Measurements from ENCODE around the gene SNRK. TPM values are rescaled to one million over a fixed set of nuclear protein-coding genes. Genes with fewer than 3 reads are reported as not detected.

Gene SNRK
- total and polyA plus RNA-seq, 2 of the 13 experiments (the other 11 are each of a cell fraction or from before 2014, with no cell fraction given): 11.4 to 16.1 TPM

GRCh38 chr3:43256714-43257461, 29.5 kb upstream of the SNRK start:
- H2AFZ ChIP-seq (ENCODE audit: low read length): no peak overlapping the region
- ChIA-PET CTCF (ENCODE audit: low intra/inter-chr PET ratio, low total read pairs) (no interaction called here), POLR2A (interaction anchor here (0.6 kb wide), 1 partner anchor 33 kb away, joined by 3 read pairs; no protein-coding TSS in a partner anchor)
- no peak overlapping the region for H3K4me3 ChIP-seq (replicated peaks in 1 of 3; ENCODE audit: insufficient read depth in 1 of 3, low read depth in 2 of 3, low read length in 3 of 3)
- H3K4me1 ChIP-seq (ENCODE audit: insufficient read depth, low read length): peaks cover 10% of the 10 kb centered on the region
- H3K27ac ChIP-seq (ENCODE audit: extremely low read length, insufficient read depth, low read length): no peak overlapping the region
- intact Hi-C loops (cut with micrococcal nuclease; ENCODE audit: unreplicated experiment) (no loop called here), in situ Hi-C loops (cut with HindIII; ENCODE audit: extremely low pct_ligation_motif_present, low pct_unique_long_range_greater_than_20kb) (no loop called here)
- no peaks in the 10 kb centered on the region for H3K79me2 ChIP-seq (ENCODE audit: insufficient read depth, low read length)
- no peaks in the 10 kb centered on the region for H3K36me3 ChIP-seq (replicated peaks in 1 of 2; ENCODE audit: control insufficient read depth in 1 of 2, insufficient read depth in 2 of 2, low read length in 2 of 2)
- no peak overlapping the region; the same call in 1 of the 2 replicates for H3K4me2 ChIP-seq (ENCODE audit: low read depth, low read length)
- DNase-seq (ENCODE audit: low spot score) (no peak), ATAC-seq (peak; percentile 50; the same call in 1 of the 3 replicates), FAIRE-seq (no peak)
- no peaks in the 10 kb centered on the region for H3K9me3 ChIP-seq (ENCODE audit: low read length)
- WGBS (ENCODE audit: low lambda C conversion rate): 33% methylated on average over 1 of the region's 1 CpG
- BruUV-seq (replicated peaks): no TSS peak
- no peak overlapping the region for H3K9ac ChIP-seq (ENCODE audit: insufficient read depth, low read depth, low read length)
- no peaks in the 10 kb centered on the region for H4K20me1 ChIP-seq (ENCODE audit: insufficient read depth, low read length)
- peaks cover 0 to 19% of the 10 kb centered on the region in 2 experiments; a peak in 2 of 5 replicates for H3K27me3 ChIP-seq (ENCODE audit: control insufficient read depth in 1 of 2, insufficient read depth in 2 of 2, low read length in 2 of 2)
- TF ChIP-seq ZNF547 (CRISPR knock-in tag; IDR thresholded peaks at IDR 0.05) (no peak), FOXA3 (CRISPR knock-in tag; IDR thresholded peaks at IDR 0.05) (peak; percentile 50; the same call in 1 of the 2 replicates), THRA (CRISPR knock-in tag; IDR thresholded peaks at IDR 0.05; ENCODE audit: borderline replicate concordance) (peak; percentile 69; the same call in 1 of the 2 replicates), MYPOP (CRISPR knock-in tag; IDR thresholded peaks at IDR 0.05) (no peak), PAWR (CRISPR knock-in tag; IDR thresholded peaks at IDR 0.05; ENCODE audit: borderline replicate concordance) (no peak), SOX13 (IDR thresholded peaks at IDR 0.05) (no peak), SOX13 (CRISPR knock-in tag; conservative IDR thresholded peaks at IDR 0.05 in 1 of 2, IDR thresholded peaks at IDR 0.05 in 1 of 2) (peak in 1 of 2 experiments; percentile 7; a peak in 1 of 4 replicates), SOX6 (IDR thresholded peaks at IDR 0.05) (no peak), SOX6 (CRISPR knock-in tag; IDR thresholded peaks at IDR 0.05) (peak; percentile 28; the same call in 1 of the 2 replicates), FOXP1 (IDR thresholded peaks at IDR 0.05) (no peak), FOXP1 (CRISPR knock-in tag; IDR thresholded peaks at IDR 0.05) (0 out of 2 replicates have a peak, but pooled peaks have one; percentile 33)
- TF ChIP-seq, protein P1, sequence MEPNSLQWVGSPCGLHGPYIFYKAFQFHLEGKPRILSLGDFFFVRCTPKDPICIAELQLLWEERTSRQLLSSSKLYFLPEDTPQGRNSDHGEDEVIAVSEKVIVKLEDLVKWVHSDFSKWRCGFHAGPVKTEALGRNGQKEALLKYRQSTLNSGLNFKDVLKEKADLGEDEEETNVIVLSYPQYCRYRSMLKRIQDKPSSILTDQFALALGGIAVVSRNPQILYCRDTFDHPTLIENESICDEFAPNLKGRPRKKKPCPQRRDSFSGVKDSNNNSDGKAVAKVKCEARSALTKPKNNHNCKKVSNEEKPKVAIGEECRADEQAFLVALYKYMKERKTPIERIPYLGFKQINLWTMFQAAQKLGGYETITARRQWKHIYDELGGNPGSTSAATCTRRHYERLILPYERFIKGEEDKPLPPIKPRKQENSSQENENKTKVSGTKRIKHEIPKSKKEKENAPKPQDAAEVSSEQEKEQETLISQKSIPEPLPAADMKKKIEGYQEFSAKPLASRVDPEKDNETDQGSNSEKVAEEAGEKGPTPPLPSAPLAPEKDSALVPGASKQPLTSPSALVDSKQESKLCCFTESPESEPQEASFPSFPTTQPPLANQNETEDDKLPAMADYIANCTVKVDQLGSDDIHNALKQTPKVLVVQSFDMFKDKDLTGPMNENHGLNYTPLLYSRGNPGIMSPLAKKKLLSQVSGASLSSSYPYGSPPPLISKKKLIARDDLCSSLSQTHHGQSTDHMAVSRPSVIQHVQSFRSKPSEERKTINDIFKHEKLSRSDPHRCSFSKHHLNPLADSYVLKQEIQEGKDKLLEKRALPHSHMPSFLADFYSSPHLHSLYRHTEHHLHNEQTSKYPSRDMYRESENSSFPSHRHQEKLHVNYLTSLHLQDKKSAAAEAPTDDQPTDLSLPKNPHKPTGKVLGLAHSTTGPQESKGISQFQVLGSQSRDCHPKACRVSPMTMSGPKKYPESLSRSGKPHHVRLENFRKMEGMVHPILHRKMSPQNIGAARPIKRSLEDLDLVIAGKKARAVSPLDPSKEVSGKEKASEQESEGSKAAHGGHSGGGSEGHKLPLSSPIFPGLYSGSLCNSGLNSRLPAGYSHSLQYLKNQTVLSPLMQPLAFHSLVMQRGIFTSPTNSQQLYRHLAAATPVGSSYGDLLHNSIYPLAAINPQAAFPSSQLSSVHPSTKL (CRISPR knock-in tag; IDR thresholded peaks at IDR 0.05): peak; percentile 27; the same call in 1 of the 2 replicates
- TF ChIP-seq, protein P2, sequence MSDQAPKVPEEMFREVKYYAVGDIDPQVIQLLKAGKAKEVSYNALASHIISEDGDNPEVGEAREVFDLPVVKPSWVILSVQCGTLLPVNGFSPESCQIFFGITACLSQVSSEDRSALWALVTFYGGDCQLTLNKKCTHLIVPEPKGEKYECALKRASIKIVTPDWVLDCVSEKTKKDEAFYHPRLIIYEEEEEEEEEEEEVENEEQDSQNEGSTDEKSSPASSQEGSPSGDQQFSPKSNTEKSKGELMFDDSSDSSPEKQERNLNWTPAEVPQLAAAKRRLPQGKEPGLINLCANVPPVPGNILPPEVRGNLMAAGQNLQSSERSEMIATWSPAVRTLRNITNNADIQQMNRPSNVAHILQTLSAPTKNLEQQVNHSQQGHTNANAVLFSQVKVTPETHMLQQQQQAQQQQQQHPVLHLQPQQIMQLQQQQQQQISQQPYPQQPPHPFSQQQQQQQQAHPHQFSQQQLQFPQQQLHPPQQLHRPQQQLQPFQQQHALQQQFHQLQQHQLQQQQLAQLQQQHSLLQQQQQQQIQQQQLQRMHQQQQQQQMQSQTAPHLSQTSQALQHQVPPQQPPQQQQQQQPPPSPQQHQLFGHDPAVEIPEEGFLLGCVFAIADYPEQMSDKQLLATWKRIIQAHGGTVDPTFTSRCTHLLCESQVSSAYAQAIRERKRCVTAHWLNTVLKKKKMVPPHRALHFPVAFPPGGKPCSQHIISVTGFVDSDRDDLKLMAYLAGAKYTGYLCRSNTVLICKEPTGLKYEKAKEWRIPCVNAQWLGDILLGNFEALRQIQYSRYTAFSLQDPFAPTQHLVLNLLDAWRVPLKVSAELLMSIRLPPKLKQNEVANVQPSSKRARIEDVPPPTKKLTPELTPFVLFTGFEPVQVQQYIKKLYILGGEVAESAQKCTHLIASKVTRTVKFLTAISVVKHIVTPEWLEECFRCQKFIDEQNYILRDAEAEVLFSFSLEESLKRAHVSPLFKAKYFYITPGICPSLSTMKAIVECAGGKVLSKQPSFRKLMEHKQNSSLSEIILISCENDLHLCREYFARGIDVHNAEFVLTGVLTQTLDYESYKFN (CRISPR knock-in tag; conservative IDR thresholded peaks at IDR 0.05): peak; percentile 42

Measured in HepG2 (cell line).